PC-9 (cell line): ENCODE data around the gene DCHS1. TPM values are rescaled to one million over a fixed set of nuclear protein-coding genes. Genes with fewer than 3 reads are reported as not detected.

ENCODE experiments used
- BruUV-seq: library from RNA; stranded (reverse); fragments of 400-500 nt; replicated peaks from 2 replicates; lab custom pipeline; 2021; lab: Mats Ljungman, UMichigan
- CTCF ChIA-PET: fragments of 300-600 bp; sonication (Branson Sonifier 250); formaldehyde crosslinking; loops from one replicate; lab custom pipeline; 2022; ENCODE audit warnings: antibody characterized with exemption; lab: Charles Lee
- POLR2A ChIA-PET: fragments of 300-600 bp; sonication (Branson Sonifier 250); formaldehyde crosslinking; loops from one replicate; lab custom pipeline; 2022; ENCODE audit warnings: antibody characterized with exemption; ENCODE audit not compliant: unreplicated experiment; lab: Charles Lee
- DNase-seq, 2 experiments: peaks; one replicate each; pipeline versions ENCODE4 v3.0.0 to v3.0.0-alpha.2; 2015 to 2022; ENCODE audit warnings: mixed read lengths in 1 of 2
- H2AFZ ChIP-seq: fragments of 200-600 bp; sonication (generic); 2 replicates; pipeline ENCODE4 v1.8.1; 2017; ENCODE audit warnings: antibody characterized with exemption
- H3F3A ChIP-seq: fragments of 200-600 bp; sonication (generic); 2 replicates; pipeline ENCODE4 v1.8.1; 2017; ENCODE audit warnings: antibody characterized with exemption, mild to moderate bottlenecking, low read depth; ENCODE audit not compliant: insufficient read depth
- H3K27ac ChIP-seq: fragments of 200-600 bp; sonication (generic); 2 replicates; pipeline ENCODE4 v1.6.1; 2016; ENCODE audit warnings: mixed run types
- H3K27me3 ChIP-seq: fragments of 200-600 bp; sonication (generic); 2 replicates; pipeline ENCODE4 v1.6.1; 2016; ENCODE audit warnings: low read depth, mixed run types; ENCODE audit not compliant: insufficient read depth
- H3K36me3 ChIP-seq: fragments of 200-600 bp; sonication (generic); 2 replicates; pipeline ENCODE4 v1.6.1; 2016; ENCODE audit warnings: low read depth, mixed run types
- H3K4me1 ChIP-seq: fragments of 200-600 bp; sonication (generic); replicated peaks from 2 replicates; pipeline ENCODE4 v1.6.1; 2016; ENCODE audit warnings: mixed run types; ENCODE audit not compliant: insufficient read depth
- H3K4me2 ChIP-seq: fragments of 200-600 bp; sonication (generic); 2 replicates; pipeline ENCODE4 v1.6.1; 2017; ENCODE audit warnings: mixed run types
- H3K4me3 ChIP-seq: fragments of 200-600 bp; sonication (generic); 2 replicates; pipeline ENCODE4 v1.6.1; 2016; ENCODE audit warnings: mixed run types
- H3K79me2 ChIP-seq: fragments of 200-600 bp; sonication (generic); 2 replicates; pipeline ENCODE4 v1.6.1; 2017; ENCODE audit warnings: low read depth, mixed run types
- H3K9me2 ChIP-seq: fragments of 200-600 bp; sonication (generic); 2 replicates; pipeline ENCODE4 v1.8.1; 2017; ENCODE audit warnings: mild to moderate bottlenecking; ENCODE audit not compliant: insufficient read depth
- H3K9me3 ChIP-seq: fragments of 200-600 bp; sonication (generic); 2 replicates; pipeline ENCODE4 v1.8.1; 2016; ENCODE audit warnings: low read depth; ENCODE audit not compliant: insufficient read depth
- H4K20me1 ChIP-seq: fragments of 200-600 bp; sonication (generic); 2 replicates; pipeline ENCODE4 v1.8.1; 2017; ENCODE audit not compliant: insufficient read depth
- EZH2 ChIP-seq: fragments of 200-600 bp; sonication (generic); IDR thresholded peaks from 2 replicates; pipeline ENCODE4 v1.8.0; 2017; ENCODE audit warnings: antibody characterized with exemption, low read depth
- intact Hi-C: fragments of 100-400 bp; cut with micrococcal nuclease; formaldehyde crosslinking; loops from one replicate; pipeline ENCODE4 v1.10.0; 2022; ENCODE audit not compliant: unreplicated experiment
- total RNA-seq: library from RNA; stranded (reverse); gene quantifications from 2 replicates; pipeline ENCODE4 v1.2.3, GENCODE V29; 2021
- TF ChIP-seq, protein P1 (sequence below): fragments of 200-600 bp; sonication (generic); conservative IDR thresholded peaks from 2 replicates; pipeline ENCODE4 v1.6.1; 2017; ENCODE audit warnings: mixed run types, antibody characterized with exemption, mild to moderate bottlenecking, moderate library complexity

The DCHS1 gene
- total RNA-seq, 1 experiment from 2014 or later: 0.22 TPM

DNA sequence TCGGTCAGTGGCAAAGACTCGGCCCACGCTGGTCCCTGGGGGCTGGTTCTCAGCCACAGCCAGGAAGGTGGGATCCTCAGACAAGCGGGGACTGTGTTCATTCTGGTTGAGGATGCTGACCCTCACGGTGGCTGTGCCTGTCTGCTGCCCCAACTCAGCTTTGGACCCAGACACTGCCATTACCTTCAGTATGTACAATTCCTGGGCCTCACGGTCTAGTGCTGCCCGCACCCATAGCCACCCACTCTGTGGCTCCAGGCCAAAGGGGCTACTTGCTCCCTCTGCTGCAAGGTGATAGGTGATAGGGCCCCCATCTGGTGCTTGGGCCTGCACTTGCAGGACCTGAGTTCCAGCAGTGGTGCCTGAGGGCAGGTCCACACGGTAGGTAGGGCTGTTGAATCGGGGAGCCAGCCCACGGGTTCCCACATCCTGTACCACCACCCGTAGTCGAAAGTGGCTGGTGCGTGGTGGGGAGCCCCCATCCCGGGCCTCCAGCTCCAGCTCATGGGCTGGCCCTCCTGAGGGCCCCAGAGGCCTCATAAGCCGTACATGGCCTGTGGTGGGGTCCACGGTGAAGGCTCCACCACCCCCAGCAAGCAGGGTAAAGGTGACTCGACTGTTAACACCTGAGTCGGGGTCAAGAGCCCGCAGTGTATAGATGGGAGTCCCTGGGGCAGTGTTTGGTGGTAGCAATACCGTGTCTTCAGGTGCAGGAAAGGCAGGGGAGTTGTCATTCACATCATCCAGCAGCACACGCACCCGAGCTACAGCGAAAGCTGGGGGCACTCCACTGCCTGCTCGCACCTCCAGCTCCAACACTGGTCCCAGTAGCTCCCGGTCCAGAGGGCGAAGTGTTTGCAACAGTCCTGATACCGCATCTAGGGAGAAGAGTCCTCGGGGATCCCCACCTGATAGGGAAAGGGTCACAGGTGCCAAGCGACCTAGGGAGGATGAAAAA lies 23.2 kb downstream of the DCHS1 start:
- TF ChIP-seq EZH2: no peak
- TF ChIP-seq, protein P1, sequence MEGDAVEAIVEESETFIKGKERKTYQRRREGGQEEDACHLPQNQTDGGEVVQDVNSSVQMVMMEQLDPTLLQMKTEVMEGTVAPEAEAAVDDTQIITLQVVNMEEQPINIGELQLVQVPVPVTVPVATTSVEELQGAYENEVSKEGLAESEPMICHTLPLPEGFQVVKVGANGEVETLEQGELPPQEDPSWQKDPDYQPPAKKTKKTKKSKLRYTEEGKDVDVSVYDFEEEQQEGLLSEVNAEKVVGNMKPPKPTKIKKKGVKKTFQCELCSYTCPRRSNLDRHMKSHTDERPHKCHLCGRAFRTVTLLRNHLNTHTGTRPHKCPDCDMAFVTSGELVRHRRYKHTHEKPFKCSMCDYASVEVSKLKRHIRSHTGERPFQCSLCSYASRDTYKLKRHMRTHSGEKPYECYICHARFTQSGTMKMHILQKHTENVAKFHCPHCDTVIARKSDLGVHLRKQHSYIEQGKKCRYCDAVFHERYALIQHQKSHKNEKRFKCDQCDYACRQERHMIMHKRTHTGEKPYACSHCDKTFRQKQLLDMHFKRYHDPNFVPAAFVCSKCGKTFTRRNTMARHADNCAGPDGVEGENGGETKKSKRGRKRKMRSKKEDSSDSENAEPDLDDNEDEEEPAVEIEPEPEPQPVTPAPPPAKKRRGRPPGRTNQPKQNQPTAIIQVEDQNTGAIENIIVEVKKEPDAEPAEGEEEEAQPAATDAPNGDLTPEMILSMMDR: no peak
- DNase-seq: no peak
- ChIA-PET POLR2A (no interaction called here), CTCF (no interaction called here)
- Histone ChIP-seq H3K9me3 (no peaks in the 10 kb centered on the region), H3K9me2 (no peaks in the 10 kb centered on the region), H3K27me3 (no peaks in the 10 kb centered on the region), H3K36me3 (no peaks in the 10 kb centered on the region), H3K4me3 (no peak overlapping the region), H3K79me2 (no peaks in the 10 kb centered on the region), H2AFZ (no peak overlapping the region), H3K27ac (no peak overlapping the region), H3K4me1 (no peaks in the 10 kb centered on the region), H3F3A (no peaks in the 10 kb centered on the region), H4K20me1 (no peaks in the 10 kb centered on the region), H3K4me2 (no peak overlapping the region)
- BruUV-seq: no TSS peak
- intact Hi-C loops: no loop called here

GRCh38 chr11:6631361-6631890 lies 24.2 kb downstream of the DCHS1 start:
- POLR2A ChIA-PET: no interaction called here
- no peaks in the 10 kb centered on the region for H3K79me2 ChIP-seq

GRCh38 chr11:6630632-6631291 lies 24.8 kb downstream of the DCHS1 start:
- Histone ChIP-seq H3K36me3 (no peaks in the 10 kb centered on the region), H3K9me3 (no peaks in the 10 kb centered on the region), H3K27me3 (no peaks in the 10 kb centered on the region), H3K27ac (no peak overlapping the region), H3K9me2 (no peaks in the 10 kb centered on the region), H4K20me1 (no peaks in the 10 kb centered on the region), H3F3A (no peaks in the 10 kb centered on the region), H2AFZ (no peak overlapping the region), H3K4me1 (no peaks in the 10 kb centered on the region), H3K4me2 (no peak overlapping the region), H3K4me3 (no peak overlapping the region), H3K79me2 (no peaks in the 10 kb centered on the region)
- TF ChIP-seq, protein P1: no peak
- TF ChIP-seq EZH2: no peak
- no peak for DNase-seq
- BruUV-seq: no TSS peak
- CTCF ChIA-PET: no interaction called here
- intact Hi-C loops: no loop called here
- POLR2A ChIA-PET: no interaction called here

More at GRCh38 chr11:6631361-6631890, 24.2 kb downstream of the DCHS1 start:
- Histone ChIP-seq H3K36me3 (no peaks in the 10 kb centered on the region), H3K27me3 (no peaks in the 10 kb centered on the region), H3K27ac (no peak overlapping the region), H3K9me3 (no peaks in the 10 kb centered on the region), H3K4me1 (no peaks in the 10 kb centered on the region), H3K9me2 (no peaks in the 10 kb centered on the region), H2AFZ (no peak overlapping the region), H4K20me1 (no peaks in the 10 kb centered on the region), H3K4me2 (no peak overlapping the region), H3F3A (no peaks in the 10 kb centered on the region), H3K4me3 (no peak overlapping the region)
- DNase-seq: no peak
- BruUV-seq: no TSS peak
- intact Hi-C loops: no loop called here
- CTCF ChIA-PET: no interaction called here
- TF ChIP-seq, protein P1: no peak
